ENCODE data around the gene CBX6.

Gene CBX6

DNA sequence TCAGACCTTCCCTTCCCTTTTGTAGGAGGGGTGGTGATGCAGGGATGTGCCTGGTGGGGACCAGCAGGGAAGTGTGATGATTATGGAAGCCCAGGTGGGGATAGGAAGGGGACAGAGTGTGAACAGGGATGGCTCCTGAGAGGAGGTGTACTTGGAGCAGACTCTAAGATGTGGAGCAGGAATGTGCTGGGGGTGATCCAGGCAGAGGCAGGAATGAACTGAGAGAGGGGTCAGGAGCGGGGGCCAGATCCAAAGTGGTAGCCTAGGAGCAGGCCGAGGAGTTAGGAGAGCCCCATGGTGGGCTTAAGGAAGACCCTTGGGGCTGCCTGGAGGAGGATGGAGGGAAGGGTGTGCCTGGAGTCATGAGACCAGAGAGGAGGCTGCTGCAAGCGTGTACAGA lies 31.9 kb downstream of the CBX6 start:
- no peak for DNase-seq (ENCODE audit: low spot score)

DNA sequence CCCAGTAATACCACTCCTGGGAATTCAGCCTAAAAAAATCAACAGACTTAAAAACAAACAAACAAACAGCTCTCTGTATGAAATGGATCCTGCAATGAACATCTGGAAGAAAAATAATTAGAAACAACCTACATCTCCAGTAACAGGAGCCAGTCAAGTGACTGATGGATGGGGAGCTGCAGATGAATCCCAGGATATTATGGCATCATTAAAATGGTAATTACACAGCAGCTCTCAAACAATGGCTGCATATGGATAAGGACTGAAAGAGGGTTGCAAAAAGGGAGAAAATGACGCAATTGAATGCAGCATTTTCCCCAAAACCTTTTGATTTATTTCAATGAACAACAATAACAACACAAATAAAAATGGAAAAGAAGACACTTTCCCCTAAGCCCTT lies 32.3 kb downstream of the CBX6 start:
- no peak for DNase-seq (ENCODE audit: low spot score)

DNA sequence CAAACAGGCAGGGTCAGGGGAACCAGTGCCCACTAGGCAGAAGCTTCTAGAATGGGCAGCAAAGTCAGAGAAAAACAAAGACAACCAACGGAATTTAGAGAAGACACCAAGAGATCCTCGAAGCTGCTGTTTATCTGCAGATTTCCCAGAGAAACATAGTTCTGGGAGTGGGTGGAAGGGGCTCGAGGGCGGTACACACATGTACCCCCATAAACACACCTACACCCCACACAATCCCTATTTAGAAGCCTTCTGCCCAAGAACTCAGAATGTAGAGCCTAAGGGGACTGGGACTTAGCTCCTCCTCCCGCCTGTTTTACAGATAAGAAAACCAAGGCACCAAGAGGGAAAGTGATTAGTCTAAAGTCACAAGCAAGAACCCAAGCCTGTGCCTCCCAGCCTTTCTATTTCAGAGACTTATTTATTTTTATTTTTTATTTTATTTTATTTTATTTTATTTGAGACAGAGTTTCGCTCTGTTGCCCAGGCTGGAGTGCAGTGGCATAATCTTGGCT lies 34.5 kb downstream of the CBX6 start:
- DNase-seq (ENCODE audit: low spot score) = no peak

DNA sequence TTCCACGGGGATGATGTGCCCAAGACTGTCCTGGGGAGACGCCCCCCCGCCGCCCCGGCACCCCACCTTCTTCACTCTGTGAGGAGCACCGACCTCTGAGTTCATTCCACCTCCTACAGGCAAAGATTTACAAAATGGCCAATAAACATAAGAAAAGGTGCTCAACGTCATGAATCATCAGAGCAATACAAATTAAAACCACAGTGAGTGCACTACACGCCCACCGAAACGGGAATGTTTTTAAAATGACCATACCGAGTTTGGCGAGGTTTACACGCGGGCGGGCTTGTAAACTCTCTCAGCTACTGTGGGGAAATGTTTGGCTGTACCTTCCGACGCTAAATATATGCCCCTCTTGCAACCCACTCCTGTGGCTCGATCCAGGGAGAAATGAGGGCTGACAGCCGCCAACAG lies 36.1 kb downstream of the CBX6 start:
- DNase-seq (ENCODE audit: low spot score) = no peak

DNA sequence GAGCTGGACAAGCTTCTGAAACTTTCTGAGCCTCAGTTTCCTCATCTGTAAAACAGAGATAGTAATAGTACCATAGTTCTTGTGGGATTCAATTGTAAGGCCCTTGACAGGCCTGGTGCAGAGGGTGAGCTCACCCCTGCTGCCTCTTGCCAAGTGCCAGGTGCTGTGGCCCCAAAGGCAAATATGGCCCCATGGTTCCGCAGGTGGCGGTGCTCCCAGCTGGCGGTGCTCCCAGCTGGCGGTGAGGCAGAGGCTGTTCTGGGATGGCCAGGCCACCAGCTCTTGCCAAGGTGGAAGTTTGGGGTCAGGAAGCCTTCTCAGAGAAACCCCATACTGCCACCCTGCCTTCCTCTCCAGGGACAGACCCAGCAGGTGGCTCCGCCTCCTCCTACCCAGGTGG lies 37.0 kb downstream of the CBX6 start:
- DNase-seq (ENCODE audit: low spot score) = no peak

DNA sequence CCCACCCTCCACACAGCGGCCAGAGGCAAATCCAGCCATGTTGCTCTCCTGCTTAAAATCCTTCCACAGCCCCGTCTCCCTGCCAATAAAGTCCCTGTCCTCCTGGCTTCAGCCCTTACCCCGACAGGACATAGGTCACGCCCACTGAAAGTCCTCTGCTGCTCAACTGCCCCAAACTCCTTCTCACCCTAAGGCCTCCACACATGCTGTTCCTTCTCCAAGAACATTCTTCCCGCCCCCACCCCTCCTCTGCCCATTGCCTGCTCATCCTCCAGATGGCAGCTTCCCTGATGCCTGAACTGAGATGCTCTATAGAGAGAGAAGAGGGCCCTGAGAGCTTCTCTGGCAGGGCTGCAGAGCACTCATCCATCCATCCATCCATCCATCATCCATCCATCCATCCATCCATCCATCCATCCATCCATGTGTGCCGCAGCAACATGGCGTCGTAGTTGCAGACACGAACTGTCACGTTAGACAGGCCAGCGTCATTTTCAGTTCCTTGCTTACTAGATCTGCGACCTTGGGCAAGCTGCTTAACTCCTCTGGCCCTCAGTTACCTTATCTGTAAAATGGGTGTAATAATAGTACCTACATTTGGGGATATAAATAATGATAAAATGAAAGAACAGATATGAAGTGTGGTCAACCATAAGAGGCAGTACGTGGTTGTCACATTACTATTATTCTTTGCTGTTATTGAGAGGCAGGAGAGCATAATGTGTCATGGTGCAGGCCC lies 37.6 kb downstream of the CBX6 start:
- no peak for DNase-seq (ENCODE audit: low spot score)

DNA sequence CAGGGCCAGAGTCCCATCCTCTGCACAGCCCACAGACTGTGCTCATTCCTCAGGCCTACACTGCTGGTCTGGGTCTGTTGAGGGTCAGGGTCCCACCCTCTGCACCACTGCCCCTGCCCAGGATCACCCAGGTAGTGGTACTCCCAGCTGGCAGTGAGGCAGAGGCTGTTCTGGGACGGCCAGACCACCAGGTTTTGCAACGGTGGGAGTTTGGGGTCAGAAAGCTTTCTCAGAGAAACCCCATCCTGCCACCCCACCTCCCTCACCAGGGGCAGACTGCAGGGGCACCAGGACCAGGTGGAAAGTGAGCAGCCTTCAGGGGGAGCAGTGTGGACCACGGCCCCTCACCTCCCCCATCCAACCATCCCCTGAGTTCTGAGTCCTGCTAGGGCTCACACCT lies 39.0 kb downstream of the CBX6 start:
- no peak for DNase-seq (ENCODE audit: low spot score)

DNA sequence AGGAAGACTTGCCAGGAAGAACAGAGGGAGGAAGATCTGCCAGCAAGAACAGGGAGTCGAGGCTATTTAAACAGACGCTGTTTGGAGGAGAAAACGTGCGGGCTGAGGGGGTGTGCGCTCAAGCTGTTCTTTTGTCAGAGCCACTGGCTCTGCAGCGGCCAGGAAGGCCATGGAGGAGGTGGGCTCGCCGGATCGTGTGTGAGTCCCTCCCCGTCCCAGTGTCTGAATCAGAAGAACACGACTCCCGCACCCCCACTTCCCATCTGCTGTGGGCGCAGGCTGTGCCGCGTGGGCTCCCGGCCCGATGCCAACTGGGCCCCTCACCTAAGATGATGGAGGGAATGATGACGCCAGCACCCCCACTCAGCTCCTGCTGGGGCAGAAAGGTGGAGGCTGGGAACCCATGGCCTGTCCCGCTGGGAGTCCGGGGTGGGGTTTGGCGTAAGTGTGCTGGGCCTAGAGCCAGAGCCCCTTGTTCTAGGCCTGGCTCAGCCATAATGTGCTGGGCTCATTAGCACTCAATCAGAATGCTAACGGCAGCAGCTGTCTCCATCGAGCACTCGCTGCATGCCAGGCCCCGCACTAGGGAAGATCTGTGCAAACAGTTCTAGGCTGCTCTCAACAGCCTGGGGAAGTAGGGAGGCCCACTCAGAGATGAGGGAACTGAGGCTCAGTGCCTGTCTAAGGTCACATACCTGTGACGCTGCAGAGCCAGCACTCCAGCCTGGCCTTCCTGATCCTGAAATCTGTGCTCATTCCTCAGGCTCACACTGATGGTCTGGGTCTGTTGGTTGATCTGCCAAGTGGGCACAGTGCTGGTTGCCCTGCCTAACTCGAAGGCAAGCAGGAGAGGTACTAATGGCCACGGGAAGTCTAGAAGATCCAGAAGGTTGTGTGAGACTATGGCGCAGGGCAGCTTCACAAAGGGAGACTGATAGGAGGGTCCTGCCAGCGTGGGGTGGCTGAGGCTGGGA lies 39.7 kb downstream of the CBX6 start:
- DNase-seq (ENCODE audit: low spot score) = no peak

DNA sequence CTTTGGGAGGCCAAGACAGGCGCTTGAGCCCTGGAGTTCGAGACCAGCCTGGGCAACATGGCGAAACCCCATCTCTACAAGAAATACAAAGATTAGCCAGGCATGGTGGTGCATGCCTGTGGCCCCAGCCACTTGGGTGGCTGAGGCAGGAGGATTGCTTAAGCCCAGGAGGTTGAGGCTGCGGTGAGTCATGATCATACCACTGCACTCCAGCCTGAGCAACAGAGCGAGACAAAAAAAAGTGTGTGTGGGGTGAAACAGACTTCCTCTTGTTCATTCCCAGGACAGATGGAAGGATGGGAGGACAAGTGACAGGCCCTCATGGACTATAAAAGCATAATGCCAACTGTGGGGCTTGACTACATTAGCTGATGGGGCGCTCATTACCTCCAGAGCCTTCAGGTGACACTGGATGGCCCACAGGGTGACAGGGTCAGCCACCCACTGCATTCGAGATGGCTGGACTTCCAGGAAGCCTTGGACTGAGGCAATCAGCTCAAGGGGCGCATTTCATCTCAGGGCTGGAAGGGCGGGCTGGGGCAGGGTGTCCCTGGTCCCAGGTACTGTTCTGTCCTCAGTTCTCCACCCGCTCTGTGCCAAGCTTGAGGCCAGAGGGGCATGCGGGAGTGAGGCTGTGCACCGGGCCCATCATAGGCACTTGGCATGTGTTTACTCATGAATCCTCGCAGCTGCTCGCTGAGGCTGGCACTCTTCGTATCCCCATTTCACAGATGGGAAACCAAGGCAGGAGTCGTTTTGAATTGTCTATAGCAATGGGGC lies 40.7 kb downstream of the CBX6 start:
- DNase-seq (ENCODE audit: low spot score) = no peak

DNA sequence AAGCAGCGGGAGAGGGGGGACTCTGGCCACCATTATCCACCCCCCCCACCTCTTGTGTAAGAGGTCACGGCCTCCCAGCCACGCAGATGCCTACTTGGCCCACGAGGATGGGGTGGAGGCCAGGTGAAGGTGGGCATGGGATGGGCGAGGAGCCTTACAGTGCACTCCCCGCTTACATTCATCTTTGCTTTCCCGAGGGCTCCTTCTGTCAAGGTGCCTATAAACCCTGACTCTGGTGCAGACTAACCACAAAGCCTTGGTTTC lies 41.2 kb downstream of the CBX6 start:
- DNase-seq (ENCODE audit: low spot score) = no peak

DNA sequence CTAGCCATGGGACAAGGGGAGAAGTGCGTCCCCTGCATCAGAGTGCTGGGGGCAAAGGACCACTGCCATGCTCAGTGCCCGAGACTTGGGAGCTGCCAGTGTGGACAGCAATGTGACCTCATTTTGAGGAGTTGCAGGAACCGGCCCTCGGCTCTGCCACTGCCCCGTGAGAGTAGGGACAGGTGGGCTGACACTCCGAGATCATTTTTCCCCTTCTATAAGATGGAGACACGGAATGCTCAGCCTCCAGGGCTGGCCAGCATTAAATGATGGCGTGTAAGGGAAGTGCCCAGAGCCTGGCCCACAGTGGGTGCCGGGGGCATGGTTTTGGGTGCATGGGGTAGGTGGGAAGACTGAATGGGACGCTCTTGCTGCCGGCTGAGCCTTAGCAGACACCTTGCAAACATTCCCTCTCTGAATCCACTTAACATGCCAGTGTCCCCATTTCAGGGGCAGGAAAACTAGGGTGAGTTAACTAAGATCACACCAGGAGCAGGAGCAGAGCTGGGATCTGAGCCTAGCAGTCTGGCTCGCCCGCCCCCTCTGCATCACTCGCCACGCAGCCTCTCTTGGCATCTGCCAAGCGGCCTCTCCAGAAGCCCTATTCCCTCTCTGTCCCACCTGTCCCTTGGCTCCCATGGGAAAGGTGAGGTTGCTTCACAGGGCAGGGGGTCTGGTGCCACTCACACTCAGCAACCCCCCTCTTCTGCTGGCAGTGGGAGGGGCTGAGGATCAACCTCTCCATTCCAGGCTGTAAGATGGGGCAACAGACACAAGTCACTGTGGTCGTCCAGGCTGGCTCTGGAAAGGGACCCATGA lies 41.8 kb downstream of the CBX6 start:
- no peak for DNase-seq (ENCODE audit: low spot score)

DNA sequence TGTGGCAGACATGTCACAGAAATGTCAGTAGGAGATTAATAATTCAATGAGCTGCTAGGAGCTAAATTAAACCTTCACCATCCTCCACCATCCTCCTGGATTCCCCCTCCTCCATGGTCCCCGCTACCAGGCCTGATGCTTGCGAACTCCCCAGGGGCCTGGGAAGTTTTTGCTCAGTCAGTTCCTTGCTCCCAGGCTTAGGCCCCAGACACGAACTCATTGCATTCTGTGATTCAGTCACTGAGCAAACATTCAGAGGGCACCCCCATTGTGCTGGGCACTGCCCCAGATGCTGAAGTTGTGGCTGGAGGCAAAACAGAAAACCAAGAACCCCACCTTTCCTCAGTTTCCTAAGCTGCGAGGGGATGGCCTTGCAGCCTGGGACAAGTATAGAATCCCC lies 42.5 kb downstream of the CBX6 start:
- DNase-seq (ENCODE audit: low spot score) = no peak

DNA sequence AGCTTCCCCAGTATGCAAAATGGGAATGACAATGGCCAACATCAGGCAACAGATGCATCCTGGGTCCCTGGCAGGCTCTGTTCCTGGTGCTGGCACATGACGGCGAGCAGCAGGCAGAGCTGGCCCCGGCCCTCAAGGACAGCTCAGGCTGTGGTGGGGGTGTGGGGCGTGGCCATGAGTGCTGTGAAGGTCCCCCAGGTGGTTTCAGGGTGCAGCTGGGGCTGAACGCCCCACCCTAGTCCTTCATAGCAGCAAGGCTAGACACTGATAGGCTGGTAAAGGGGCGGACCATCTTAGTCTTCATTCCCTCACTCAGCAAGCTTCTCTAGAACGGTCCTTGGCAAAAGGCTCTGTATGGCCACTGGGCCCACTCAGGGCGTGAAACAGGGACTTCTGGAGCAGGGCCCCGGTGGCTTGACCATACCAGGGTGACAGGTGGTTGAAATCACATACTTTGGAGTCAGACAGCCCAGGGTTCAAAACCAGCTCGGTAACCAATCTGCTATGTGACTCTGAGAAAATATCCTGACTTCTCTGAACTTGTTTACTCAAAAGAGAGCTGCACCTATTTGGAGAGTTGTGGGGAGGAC lies 43.3 kb downstream of the CBX6 start:
- DNase-seq (ENCODE audit: low spot score) = no peak

DNA sequence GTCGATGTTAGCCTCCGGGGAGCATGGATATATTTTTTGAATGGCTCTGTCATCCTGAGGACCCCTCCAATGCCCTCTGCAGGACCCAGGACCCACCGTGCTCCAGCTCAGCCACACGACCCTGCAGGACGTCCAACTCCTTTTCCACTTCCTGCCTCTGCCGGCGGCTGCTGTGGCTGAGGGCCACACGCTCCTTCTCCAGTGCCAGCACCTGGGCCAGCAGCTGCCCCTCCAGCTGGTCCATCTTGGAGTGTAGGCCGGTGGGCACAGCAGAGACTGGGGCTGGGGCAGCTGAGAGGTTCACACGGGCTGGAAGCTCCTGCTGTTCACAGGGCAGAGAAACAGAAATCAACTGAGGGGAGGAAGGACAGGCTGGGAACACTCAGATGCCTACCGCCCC lies 43.8 kb downstream of the CBX6 start:
- no peak for DNase-seq (ENCODE audit: low spot score)

DNA sequence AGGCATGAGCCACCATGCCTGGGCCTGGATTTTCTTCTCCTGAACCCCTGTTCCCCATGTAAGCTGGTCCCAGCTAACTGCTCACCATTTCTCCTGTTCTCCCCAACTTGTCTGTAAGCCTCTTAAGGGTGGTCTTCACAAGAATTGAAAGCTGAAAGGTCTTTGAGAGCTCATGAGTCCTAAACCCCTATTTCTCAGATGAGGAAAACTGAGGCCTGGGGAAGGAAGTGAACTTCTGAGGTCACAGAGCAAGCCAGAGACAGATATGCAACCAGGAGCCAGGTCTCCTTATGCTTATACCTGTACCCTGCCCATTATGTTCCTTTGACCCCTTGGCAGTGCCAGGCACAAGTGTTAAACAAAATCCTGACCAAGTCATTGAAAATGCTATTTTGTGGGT lies 44.5 kb downstream of the CBX6 start:
- DNase-seq (ENCODE audit: low spot score) = no peak

DNA sequence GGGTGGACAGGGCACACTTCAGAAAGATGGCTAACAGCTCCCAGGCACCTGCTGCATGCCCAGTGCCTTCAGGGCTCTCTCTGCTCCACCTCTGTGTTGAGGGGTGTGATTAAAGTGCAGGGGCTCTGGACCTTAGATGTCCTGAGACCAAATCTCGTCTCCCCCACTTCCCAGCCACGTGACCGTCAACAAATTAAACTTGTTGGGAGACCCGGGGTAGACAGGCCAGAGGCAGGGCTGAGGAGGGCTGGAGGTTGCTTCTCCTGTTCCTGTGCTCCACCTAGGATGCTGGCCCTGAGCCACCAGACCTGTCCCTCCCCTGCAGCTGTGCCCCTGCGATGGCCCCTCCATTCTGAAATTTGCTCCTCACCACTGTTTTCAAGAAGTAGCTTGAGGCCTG lies 45.2 kb downstream of the CBX6 start:
- DNase-seq (ENCODE audit: low spot score) = no peak

DNA sequence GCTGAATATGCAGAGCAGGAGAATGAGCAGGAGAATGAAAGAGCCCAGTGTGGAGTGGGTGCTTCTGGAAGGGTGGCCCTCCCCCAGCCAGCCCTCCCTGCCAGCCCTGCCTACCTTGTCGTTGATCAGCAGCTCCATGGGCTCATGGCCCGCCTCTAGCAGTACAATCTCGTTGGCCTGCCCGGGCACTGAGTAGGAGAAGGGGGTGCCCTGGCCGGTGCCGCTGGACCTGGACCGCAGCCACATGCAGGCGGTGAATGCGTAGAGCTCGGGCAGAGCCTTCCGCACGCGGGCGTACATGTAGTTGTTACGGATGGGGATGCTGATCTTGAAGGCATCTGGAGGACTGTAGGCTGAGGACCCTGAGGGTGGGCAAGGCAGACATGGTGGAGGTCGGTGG lies 45.6 kb downstream of the CBX6 start:
- no peak for DNase-seq (ENCODE audit: low spot score)

DNA sequence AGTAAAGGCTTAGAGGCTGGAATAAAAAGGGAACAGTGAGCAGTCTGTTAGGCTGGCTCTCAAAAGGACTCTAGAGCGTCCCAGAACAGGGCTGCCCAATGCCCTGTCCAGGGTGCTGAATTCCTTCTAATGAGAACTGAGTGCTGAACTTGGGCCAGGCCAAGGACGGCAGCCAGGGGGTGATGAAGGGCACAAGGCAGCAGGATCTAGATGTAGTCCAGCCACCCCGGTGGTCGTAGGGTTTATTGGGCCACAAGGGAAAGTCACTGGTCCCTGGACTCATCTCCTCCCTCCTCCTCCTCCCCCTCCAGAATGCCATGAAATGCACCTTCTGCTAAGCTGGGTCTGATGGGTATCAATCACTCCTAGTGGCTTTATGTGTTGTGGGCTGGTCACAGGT lies 47.4 kb downstream of the CBX6 start:
- DNase-seq (ENCODE audit: low spot score) = peak; percentile 38

DNA sequence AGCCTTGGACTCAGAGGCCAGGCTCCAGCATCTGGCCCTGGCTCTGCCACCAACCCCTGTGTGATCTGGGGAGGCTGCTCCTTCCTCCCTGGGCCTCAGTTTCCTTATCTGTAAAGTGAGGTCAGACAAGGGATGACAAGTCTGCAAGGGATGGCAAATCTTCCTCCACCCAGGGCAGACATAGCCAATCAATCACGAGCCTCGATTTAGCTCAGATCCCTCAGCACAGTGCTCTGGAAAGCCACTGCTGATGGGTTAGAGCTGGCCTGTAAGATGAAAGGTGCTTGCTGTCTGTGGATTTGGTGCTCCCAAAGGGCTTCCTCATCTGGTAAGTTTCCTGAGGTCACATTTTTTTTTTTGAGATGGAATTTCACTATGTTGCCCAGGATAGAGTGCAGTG lies 48.4 kb downstream of the CBX6 start:
- DNase-seq (ENCODE audit: low spot score) = no peak

DNA sequence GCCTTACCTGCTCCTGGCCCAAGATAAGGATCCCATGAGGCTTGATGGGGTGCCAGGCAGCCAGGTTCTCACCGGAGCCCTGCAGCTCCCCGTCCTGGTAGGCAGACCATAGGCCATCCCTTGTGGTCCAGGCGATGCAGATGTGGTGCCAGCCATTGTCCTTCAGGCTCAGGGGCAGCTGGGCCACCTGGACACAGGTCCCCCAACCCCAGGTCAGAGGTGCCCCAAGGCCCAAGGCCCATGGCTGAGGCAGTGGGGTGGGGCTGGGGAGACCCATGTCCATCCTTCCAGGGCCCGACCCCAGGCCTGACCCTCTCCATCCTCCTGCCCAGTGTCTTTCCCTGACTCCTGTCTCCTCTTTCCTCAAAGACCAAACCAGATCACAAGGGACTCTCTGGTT lies 48.9 kb downstream of the CBX6 start:
- DNase-seq (ENCODE audit: low spot score) = no peak

DNA sequence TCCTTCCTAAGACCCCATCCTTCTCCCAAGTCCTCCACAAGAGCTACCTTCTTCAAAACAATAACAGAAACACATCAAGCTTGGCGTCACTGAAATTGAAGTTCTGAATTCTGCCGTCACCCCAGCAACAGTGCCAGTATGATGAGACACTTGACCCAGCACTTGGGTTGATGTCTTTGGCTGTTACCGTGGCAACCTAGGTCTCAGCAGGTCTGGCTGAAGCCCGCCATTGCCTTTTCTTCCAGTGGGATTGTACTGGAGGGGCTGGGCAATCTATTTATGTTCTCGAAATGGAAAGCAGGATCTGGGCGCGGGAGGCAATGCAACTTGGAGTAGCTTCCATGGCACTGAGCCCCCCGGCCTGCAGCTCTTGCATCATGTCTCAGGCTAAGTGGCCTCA lies 52.0 kb downstream of the CBX6 start:
- DNase-seq (ENCODE audit: low spot score) = no peak
